Measurements from ENCODE around the gene MAP3K4. TPM values are rescaled to one million over a fixed set of nuclear protein-coding genes. Genes with fewer than 3 reads are reported as not detected.

MAP3K4 gene
- total and polyA plus RNA-seq, 2 of the 8 experiments (the other 6 are each of a cell fraction or from before 2014, with no cell fraction given), result 16.6 to 51.6 TPM

DNA sequence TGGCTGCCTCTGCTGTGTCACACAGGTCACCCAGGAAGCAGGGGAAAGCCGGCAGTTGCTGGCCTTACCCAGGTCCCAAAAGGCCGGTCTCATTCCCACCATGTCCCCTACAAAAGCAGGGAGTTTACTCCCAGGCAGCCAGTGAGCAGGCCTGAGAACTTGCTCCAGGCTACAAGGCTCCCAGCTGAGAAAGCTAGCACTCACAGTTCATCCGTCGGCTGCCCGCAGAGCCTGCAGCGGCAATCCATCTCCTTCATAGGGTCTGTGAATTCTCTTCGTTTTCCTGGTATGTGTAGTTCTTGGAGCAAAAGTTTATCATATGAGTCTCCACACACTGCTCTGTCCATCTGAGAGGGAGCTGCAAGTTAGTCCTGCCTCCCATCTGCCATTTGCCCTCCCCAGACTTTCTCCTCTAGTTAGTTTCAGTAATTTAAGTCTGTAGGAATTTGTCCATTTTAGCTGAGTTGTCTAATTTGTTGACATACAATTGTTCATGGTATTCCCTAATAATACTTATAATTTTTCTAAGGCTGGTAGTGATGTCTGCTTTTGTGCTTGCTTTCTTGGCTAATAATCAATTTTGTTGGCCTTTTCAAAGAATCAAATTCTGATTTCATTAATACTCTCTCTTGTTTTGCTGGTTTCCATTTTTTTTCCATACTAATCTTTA lies 135.6 kb downstream of the MAP3K4 start:
- H3K23me2 ChIP-seq (ENCODE audit: low read depth, low read length), result no peaks in the 10 kb centered on the region
- H2BK15ac ChIP-seq (ENCODE audit: low read length), result no peak overlapping the region
- ChIA-PET CTCF (ENCODE audit: partially characterized antibody) (interaction anchor here (0.7 to 1.8 kb wide), 3 partner anchors 26 to 350 kb away, joined by 3 to 5 read pairs (median 3); no protein-coding TSS in a partner anchor), POLR2A (ENCODE audit: partially characterized antibody) (interaction anchor here (2.1 kb wide), 1 partner anchor 10 kb away, joined by 4 read pairs; no protein-coding TSS in a partner anchor)
- no peak overlapping the region for H3K14ac ChIP-seq (ENCODE audit: insufficient read length)
- H2BK5ac ChIP-seq (ENCODE audit: low read depth, low read length), result no peak overlapping the region; the same call in 1 of the 2 replicates
- H2BK120ac ChIP-seq (replicated peaks; ENCODE audit: low read depth, low read length), result no peak overlapping the region
- H3K36me3 ChIP-seq (ENCODE audit: control insufficient read depth in 2 of 4, insufficient read depth in 4 of 4, low read length in 3 of 4), result peaks cover 0 to 52% (median 16%) of the 10 kb centered on the region in 4 experiments; a peak in 4 of 8 replicates
- no peak overlapping the region for H3K9ac ChIP-seq (replicated peaks in 1 of 4; ENCODE audit: extremely low read depth in 1 of 4, low read depth in 3 of 4, low read length in 3 of 4)
- no peak overlapping the region for H3K27ac ChIP-seq (ENCODE audit: low read depth, low read length)
- H3K23ac ChIP-seq (ENCODE audit: insufficient read length), result no peak overlapping the region
- no peak overlapping the region for H3K4me2 ChIP-seq (ENCODE audit: insufficient read depth in 1 of 2, low read depth in 2 of 2, low read length in 2 of 2)
- no peak overlapping the region for H2AK5ac ChIP-seq (ENCODE audit: low read depth, low read length)
- H3K4ac ChIP-seq (replicated peaks; ENCODE audit: insufficient read length, low read depth, low read length), result no peak overlapping the region
- 83% methylated on average over 7 of the region's 7 CpGs; no CpG with 5 or more reads in 1 of the 2 experiments for WGBS, 2 experiments (ENCODE audit: extremely low coverage in 1 of 2, insufficient coverage in 1 of 2, insufficient read length in 1 of 2, insufficient replicate concordance in 2 of 2, low coverage in 1 of 2, low lambda C conversion rate in 2 of 2, missing lambda C conversion rate in 1 of 2)
- no peak overlapping the region for H4K5ac ChIP-seq (ENCODE audit: insufficient read length, low read depth, low read length)
- no peaks in the 10 kb centered on the region; the same call in 1 of the 2 replicates for H3K79me1 ChIP-seq (ENCODE audit: low read depth, low read length)
- DNase-seq (ENCODE audit: low read depth in 1 of 2, low spot score in 2 of 2) (no peak), FAIRE-seq (no peak)
- no peak overlapping the region for H2BK20ac ChIP-seq (ENCODE audit: low read length)
- H3K18ac ChIP-seq (ENCODE audit: extremely low read depth, low read length), result no peak overlapping the region
- no peaks in the 10 kb centered on the region for H3K79me2 ChIP-seq (ENCODE audit: control insufficient read depth in 1 of 2, insufficient read depth in 2 of 2, low read length in 2 of 2)
- H2AFZ ChIP-seq (ENCODE audit: low read length), result no peak overlapping the region
- H3K4me3 ChIP-seq (ENCODE audit: extremely low read depth in 1 of 4, insufficient read depth in 2 of 4, low read depth in 3 of 4, low read length in 4 of 4), result no peak overlapping the region
- no peak overlapping the region for H4K8ac ChIP-seq (ENCODE audit: extremely low read depth, insufficient read depth, low read length)
- no peak overlapping the region for H4K91ac ChIP-seq (replicated peaks; ENCODE audit: insufficient read length, low read length)
- peaks cover 0 to 2% of the 10 kb centered on the region in 2 experiments for H4K20me1 ChIP-seq (replicated peaks in 1 of 2; ENCODE audit: control insufficient read depth in 1 of 2, insufficient read depth in 2 of 2, low read length in 2 of 2)
- no peak overlapping the region for H2BK12ac ChIP-seq (ENCODE audit: low read depth, low read length)
- H3K27me3 ChIP-seq (replicated peaks in 1 of 4; ENCODE audit: control insufficient read depth in 3 of 4, extremely low read depth in 1 of 4, insufficient read depth in 3 of 4, low read length in 3 of 4), result no peaks in the 10 kb centered on the region
- TF ChIP-seq, protein P1, sequence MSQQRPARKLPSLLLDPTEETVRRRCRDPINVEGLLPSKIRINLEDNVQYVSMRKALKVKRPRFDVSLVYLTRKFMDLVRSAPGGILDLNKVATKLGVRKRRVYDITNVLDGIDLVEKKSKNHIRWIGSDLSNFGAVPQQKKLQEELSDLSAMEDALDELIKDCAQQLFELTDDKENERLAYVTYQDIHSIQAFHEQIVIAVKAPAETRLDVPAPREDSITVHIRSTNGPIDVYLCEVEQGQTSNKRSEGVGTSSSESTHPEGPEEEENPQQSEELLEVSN (IDR thresholded peaks at IDR 0.05), result 0 out of 2 replicates have a peak, but pooled peaks have one; percentile 11
- TF ChIP-seq RFX5 (IDR thresholded peaks at IDR 0.05; ENCODE audit: borderline replicate concordance, low read depth, low read length), result no peak
- H3K4me1 ChIP-seq (replicated peaks in 1 of 4; ENCODE audit: control insufficient read depth in 3 of 4, insufficient read depth in 4 of 4, low read length in 3 of 4), result no peaks in the 10 kb centered on the region
- no peak overlapping the region for H3K56ac ChIP-seq (replicated peaks; ENCODE audit: insufficient read length, low read depth, low read length)
- peaks cover 34 to 38% of the 10 kb centered on the region in 2 experiments for H3K9me3 ChIP-seq (ENCODE audit: insufficient read depth in 2 of 2, low read depth in 1 of 2, low read length in 1 of 2)
